Activated CD8-positive, alpha-beta memory T cell treated with anti-CD3 and anti-CD28 coated beads for 4 hours (primary cell): ENCODE data around the gene CPNE4.

Experiments used
- DNase-seq, 2 donors: peaks; one replicate each; pipeline ENCODE4 v3.0.0-alpha.2; 2020; ENCODE audit warnings: low read depth in 2 of 2

The CPNE4 gene

DNA sequence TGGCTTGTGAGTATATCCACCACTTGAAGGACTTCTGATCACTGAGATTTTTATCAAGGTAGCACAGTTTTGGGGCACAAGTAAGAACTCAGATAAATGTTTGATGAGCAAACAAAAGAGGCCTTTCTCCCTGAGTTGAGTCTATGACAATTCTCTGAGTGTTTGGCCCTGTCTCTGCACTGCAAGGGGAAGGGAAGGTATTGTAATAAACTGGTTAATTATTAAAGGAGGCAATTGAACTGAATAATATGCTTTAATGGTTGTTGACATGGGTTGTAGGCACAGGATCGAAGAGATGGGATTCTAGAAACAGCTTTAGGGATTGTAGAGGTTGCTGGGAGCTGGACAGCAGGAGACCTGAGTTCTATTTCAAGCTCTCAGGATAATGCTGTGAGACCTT lies 437.0 kb downstream of the CPNE4 start:
- DNase-seq: no peak

DNA sequence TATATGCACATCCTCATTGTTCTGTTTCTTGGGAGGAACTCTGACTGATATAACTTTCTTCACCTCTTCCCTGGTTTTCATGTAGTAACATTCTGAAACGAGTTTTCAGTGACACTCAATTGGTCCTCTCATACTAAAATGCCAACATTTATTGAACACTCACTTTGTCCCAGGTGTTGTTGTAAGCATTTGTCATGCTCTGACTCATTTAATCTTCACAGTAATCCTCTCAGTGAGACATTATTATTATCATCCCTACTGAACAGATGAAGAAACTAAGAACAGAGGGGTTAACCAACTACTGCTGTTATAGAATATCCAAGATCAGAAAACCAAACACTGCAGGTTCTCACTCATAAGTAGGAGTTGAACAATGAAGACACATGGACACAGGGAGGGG lies 437.9 kb downstream of the CPNE4 start:
- DNase-seq: no peak

DNA sequence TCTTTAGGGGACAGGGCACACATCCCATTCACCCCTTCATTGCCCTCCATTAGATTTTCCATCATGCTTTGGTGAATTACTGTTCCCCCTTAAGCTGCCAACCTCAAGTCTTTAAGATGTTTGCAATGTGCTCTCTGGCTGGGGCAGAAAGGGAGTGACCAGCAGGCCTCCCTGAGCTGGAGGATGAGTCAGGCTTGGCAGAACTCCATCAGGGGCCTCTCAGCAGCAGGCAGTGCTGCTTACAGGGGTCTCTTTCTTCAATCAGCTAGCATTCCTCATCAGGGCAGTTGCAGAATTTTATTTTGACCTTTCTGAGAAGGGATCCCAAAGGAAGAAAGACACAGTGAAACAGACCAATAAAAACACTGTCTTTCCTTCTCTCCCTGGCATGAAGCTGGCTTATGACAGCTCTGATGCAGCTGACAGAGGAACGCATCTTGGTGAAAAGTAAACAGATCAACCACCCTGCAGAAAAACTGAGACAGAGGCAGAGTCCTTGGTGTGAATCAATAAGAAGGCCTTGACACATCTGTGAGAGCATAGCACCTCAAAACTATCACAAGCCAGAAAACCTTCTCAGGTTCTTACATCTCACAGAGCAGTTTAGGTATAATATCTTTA lies 443.3 kb downstream of the CPNE4 start:
- DNase-seq: no peak

DNA sequence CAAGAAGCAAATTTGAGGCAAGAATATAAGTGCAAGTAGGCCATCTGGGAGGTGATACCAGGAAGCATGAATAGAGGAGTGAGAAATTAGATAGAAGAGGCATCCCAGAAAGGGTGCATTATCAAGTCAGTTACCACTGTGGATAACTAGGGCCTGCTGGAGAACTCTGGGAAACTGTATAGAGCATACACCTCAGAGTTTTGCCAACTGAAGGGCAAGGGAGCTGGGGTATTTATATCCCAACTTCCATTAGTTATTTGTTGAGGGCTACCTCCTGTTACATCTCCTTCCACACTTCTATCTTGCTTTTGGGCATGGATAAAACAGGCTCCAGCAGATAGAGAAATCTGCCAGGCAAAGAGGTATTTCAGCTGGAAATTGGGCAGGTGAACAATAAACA lies 448.5 kb downstream of the CPNE4 start:
- DNase-seq: no peak

DNA sequence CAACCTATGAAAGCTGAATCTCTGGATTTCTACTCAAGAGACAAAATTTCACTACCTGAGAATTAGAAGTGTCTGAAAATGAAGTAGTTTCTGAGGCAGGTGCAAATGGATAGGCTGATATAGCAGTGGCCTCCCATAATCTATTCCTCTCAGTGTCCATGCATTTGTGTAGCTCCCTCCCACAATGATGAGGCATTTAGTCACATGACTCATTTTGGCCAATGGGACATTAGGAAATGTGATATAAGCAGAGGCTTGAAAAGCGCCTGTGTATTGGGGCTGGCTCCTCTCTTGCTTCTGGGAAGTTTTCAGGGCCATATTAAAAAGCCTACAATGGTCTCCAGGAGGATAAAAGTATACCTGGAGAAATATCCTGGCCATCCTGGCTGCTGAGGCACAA lies 452.4 kb downstream of the CPNE4 start:
- DNase-seq: no peak

DNA sequence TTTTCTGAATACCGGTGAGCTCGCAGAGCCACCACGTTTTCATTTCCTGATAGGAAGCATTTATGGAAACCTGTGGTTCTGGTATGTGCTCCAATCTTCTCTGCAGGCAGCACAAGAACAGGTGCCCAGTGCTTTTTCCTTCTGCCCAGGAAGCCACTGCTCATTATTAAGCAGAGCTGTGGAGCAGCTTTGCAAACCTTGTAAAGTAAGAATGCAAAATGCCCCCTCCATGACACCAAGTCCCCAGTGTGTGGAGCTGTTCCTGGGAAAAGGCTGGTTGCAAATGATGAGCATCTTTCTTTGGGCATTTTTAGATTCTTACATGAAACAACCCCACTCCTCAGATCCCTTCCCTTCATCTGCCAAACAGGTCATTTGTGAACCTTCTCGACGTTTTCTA lies 466.4 kb downstream of the CPNE4 start:
- DNase-seq: no peak

DNA sequence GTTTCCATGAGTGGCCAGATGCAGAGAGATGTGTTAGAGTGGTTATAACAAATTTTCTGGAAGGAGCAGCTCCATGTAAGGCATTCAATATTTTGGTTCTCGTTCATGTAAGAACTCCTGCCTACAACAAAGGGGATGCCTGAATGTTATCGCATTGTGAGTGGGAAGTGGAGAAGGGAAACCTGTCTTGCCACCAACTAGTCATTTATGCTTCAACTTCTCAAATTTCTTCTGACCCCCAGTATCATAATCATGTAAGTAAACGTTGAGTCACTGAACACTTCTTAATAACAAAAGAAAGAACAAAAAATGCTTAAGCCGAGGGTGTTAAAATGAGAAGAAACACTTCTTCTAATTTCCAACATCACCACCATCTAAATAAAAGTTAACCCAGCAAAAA lies 470.0 kb downstream of the CPNE4 start:
- DNase-seq: no peak

DNA sequence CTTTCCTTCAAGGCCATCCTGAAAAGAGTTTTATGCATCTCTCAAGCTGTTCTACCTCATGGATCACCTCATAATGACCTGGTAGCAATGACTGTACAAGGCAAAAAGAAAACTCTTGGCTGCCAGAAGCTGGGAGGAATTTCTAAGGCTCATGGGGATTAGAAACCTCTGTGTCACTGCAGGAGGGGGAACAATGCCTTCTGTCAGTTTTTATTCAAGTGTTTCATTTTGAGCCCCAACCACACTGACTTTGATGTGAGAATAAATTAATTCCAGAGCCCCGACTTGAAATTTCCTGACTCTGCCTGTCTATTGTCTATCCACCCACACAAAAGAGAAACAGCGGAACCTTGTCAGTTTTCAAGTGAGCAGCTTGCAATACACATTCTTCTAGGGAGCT lies 473.3 kb downstream of the CPNE4 start:
- no peak for DNase-seq

DNA sequence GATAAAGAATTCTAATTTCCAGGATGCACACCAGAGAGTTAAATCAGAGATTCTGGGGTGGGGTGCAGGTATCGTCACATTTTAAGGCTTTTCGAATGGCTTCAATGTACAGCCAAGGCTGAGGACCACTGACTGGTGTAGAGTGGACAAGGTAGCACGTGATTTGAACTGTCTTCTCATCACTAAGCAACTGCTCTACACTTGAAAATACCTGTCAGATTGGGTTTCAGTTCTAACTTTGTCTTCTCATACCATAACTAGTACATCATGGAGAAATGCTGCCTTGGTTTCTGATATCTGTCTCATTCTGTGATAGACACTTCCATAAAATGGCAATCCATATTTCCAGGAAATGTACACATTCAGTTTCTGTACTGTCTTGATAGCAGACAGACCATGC lies 474.0 kb downstream of the CPNE4 start:
- DNase-seq: no peak

DNA sequence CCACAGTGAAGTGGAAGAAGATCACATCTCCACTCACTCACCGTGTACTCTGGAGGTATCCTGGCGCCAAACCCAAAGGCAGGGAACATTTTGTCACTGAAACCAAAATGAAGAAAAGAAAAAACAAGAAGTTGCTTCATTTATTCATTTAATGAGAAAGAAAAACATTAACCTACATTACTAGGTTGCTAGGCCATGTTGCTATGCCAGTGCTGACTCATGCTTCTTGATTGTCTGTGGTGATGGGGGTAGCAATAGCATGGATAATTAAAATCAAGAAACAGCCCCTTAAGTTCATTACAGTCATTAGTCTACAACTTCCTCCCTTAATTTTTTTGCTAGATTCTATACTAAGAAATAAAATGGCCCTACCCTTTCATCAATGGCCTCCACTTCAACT lies 479.4 kb downstream of the CPNE4 start:
- no peak for DNase-seq

DNA sequence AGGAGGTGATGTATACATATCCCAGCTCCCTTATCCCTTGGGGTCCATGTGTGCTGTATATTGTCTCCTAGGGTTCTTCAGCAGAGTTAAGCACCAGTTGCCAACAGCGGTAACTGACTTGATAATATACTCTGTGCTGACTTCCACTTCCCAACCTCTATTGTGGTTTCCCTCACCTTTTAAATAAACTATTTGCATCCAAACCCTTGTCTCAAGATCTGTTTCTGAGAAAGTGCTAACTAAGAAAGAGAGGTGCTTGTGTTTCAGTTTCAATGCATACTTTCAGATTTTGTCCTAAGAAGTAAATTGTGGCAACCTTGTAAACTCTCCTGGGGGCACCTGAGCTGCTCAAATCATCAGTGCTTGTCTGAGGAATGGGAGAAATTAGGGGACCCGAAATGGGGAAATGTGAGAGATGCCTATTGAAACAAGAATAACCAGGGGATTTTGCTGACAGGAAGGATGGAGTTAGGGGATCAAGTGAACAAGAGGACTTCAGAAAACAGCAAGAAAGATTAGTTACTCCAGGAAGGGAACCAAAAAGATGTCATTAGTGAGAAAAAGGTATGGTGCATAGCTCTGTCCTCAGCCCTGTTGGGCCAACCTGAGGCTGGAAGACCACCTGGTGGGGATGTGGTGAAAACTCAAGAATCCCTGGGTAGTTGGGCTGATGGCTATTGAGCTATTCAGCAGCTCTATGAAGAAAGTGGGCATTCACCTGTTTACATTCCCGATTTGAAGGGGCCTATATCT lies 481.1 kb downstream of the CPNE4 start:
- DNase-seq: no peak

DNA sequence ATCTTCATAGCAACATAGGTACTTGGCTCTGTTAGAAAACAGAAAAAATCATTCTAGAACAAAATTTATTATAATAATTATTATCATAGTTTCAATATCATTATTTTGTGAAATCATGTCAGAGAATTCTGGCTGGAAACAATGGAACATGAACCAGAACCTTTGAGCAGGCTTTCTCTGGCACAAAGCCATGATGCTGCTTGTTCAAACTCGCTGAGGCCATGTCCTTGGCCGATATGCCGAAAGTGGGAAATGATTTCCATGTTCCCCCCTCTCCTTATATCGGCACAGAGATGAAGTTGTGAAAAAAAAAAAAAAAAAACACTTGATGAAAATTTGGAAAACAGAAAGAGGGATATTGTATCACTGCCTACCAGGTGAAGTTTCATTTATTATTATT lies 483.1 kb downstream of the CPNE4 start:
- DNase-seq: no peak

DNA sequence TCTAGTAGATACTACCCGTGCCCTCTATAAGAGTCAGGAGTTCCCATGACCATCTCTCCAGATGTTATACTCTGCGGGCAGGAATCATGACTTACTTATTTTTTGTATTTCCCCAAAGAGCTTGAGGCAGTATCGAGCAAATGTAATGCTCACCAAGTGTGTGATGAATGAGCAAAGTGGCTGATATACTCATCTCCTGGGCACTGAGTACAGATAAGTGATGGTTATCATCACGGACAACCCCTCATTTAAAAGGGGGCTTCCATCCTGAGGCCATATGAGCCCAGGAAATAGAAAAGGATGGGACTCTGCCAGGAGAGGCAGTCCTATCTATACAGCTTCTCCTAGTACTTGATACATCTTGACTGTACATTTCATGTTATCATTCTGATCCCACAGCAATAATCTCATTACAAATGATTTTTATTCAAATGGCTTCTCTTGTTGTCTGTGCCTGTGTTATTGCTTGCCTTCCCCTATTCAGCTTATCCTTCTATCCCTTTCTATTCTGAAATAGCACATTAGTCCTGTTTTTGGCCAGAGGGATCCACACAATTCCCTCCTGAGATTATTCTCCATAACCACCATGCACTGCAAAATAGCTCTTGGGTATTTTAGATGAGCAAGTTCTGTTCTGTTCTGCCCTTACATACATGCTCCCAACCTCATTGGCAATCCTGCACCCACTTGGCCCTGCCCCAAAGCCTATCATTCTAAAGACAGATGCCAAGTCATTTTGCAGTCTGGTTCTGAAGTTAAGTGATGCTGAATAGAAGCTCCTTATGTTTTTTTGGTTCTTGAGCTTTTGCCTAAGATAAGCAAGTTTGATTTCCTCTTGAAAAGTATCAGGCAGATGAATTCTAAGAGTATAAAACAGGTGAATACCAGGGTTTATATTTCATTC lies 484.0 kb downstream of the CPNE4 start:
- DNase-seq: no peak

DNA sequence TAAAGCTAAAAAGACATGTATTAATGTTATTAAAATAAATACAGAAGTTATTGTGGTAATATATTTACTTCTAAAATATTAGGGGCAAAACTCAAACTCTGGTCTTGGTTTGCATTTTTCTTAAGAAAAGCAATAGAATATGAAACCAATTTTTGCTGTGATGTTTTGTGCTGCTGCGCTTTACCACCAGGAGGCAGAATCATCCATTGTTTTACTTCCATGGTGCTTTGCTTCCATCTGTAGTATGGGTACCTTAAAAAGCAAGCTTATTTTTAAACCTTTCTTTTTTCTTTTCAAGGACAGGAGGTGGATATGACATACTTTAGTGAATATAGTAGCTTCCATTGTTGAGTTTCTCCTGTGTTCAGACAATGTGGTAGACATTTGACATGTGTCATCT lies 485.5 kb downstream of the CPNE4 start:
- DNase-seq: no peak

DNA sequence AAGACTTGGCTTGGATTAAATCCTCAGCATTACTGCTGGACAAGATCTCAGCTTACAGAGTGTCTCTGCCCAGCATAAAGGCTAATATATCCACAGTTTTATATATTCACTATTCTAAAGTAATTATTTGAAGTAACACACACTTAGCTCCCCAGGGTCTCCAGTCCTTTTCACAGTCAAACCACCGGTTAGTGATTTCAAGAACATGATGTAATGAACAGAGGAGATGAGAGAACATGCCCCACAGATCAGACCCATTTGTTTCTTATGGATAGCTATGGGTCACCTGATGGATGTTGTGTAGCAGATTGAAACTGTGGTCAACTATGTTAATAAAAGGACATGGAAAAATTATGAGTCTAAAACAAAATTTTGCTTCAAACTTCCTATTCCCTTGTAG lies 487.2 kb downstream of the CPNE4 start:
- no peak for DNase-seq

DNA sequence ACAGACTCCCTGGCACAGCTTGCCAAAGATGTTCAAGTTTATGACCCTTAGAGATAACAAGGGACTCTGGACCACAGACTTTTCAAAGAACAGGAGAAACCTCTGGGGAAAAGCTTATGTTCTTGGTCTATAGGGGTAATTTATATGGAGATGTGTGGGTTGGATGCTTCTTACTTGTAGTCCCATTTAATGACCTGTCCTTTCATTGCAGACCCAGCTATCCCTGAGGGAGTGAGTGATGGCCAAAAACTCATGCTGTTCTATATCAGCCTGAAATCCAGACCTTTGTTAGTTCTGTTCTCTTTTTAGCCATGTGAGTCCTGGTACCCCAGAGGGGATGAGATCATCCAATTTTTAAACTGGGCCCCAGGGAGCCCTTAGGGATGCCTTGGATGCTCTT lies 488.4 kb downstream of the CPNE4 start:
- no peak for DNase-seq

DNA sequence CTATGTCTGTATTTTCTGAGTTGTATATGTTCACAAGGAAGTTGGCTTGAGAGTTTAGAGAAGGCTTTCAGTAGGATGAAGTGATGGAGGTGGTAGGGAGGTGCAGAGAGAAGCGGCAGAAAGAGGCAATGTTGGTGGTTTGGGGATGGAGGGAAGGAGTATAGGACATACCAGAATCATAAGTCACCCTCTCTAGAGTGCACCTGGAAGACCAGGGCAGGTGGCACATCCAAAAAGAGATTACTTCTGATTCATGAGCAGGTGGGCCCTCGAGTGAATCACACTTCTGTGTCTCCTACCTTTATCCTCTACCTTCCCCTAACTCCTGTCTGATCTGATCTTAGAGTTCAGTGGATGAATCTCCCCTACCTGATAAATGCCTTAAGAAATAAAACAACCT lies 490.3 kb downstream of the CPNE4 start:
- no peak for DNase-seq

DNA sequence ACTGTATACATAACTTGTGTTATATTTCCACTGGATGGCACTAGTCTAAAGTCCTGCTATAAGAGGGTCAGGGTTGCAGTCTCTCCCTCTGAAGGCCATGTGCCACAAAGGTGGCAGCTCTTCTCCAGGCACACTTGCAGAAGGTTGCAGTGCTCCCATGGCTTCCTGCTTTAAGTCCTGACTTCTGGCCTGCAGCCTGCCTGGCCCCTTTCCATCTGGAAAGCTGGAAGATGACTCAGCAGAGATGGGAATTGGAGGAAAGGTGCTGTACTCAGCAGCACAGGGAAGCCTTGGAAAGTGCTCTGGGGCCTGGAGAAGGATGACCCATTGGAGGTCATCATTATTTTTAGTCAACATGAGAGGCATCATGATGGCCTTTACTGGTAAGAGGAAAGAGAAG lies 491.1 kb downstream of the CPNE4 start:
- no peak for DNase-seq

DNA sequence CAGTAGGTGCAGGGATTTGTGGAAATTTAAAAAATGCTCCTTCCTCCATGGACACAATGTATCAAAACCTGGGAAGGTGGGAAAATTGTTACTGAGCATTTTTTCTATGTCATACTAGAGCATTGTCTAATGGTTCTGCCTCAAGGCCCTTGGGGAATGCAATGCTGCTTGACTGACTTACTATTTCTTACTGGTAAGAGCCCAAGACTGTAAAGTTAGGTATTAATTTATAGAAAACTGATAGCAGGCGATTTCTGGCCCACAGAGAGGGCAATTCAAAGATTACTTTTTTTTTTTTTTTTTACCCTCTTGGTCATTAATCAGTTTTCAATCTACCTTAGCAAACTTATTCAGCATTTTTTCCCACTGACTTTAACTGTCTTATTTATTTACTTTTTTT lies 493.5 kb downstream of the CPNE4 start:
- DNase-seq: no peak

DNA sequence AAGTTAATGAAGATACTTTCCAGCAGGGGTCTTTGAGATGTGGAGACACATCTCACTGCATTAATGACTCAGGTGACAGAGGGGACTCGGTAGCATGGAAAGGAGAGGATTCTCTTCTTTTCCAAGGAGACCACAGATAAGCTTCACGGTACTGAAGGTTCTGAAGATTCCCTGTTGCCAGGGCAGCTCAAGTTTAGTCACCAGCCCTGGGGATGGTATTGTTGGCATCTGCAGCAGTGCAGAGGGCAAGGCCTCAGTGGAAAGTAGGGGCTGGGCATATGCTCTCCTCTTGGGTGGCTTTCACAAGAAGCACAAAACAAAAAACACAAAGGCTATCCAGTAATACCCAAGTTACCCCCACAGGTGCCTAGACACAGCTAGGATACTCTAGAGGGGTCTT lies 494.0 kb downstream of the CPNE4 start:
- no peak for DNase-seq

DNA sequence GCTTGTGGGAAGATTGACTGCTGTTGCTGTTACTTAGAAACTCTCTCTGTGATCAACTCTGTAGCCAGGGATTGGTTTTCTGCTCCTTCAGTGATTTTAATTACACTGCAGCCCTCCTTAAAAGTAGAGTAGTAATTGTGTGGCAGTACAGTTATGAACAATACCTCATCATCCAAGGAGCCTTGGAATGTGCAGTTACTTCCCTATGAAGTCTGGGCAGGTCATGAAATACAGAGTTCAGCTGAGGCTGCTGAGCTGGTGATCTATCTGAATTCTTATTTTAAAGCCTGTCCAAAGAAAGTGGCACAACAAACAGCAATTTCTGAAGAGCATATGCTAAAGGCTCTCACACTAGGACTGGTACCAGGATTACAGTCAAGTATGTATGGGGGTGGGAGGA lies 494.7 kb downstream of the CPNE4 start:
- DNase-seq: no peak

DNA sequence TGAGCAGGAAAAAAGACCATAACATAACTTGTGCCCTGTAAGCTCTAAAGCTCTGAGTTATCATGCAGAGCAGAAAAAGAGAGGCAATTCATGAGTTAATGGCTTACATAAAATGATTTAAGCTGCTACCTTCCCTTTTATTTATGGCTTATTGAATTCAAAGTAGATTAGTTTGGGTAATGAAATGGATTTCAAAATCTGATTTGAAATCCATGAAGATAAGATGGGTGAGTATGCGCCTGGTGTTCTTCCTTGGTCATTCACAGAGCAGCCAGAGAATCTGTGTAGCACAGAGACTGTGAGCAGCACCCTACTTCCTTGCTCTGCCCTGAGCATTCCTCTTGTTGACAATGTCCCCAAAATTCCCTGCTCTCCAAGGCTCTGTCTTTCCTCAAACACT lies 495.8 kb downstream of the CPNE4 start:
- no peak for DNase-seq

DNA sequence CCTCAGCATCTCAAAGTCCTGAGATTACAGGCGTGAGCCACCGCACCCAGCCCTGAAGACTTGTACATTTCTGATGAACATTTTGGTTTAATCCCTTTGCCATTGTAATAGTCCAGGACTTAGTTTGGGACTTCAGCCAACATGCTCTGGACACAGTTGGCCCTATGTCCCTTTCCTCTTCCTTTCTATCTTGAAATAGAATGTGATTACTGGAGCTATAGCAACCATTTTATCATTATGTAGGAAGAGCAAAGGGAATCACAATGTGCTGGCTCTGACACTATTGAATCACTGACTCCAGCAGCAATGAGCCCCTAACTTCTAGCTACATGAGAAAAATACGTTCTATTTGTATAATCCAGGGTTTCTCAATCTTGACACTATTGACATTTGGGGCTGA lies 497.3 kb downstream of the CPNE4 start:
- no peak for DNase-seq
